HG03457 (cell line): Measurements from ENCODE around the gene KIF5C.

Experiments
- ATAC-seq: cut with Tn5 transposase; IDR thresholded peaks from one replicate; pipeline ENCODE4 v1.9.1; 2021; ENCODE audit warnings: moderate number of reproducible peaks; ENCODE audit not compliant: unreplicated experiment

KIF5C gene

DNA sequence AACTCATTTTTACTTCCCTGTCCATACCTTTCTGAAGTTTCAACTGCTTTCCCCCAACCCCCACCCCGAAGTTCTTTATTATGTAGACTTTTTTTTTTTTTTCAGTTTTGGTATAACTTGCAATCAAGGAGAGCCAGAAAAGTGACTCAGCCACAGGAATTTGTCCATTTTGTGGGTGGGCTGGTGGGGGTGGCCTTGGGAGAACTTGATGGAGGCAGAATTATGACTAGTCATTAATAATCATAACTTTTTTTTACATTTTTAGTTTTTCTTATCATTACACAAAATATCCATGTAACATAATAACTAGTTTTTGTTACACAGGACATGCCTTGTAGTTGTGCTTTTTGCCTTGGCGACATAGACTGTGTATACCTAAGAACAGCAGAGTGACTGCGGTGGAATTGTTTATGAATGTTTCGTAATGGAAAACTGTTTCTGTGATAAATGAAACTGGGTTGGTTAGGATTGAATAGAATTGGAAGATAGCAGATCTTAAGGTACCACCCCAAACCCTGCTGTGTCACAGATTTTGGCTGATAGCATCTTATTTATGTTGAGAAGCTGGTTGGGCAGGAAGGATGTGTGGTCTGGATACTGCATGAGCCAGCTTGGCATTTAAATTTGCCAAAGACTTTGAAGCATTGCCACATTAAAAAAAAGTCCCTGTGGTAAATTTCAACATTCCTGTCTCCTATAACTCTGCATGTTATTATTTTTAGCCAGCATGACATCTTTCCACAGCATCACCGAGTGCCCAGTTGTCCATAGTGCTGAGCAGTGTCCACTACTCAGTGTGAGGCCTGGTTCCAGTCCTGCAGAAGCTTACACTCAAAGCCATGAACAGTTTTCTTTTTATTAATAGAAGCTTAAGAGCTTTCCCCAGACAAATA, 194.2 kb downstream of the KIF5C start:
- no peak for ATAC-seq

- no peak for ATAC-seq
These were observed 195.8 kb downstream of the KIF5C start for GRCh38 chr2:149070681-149071320.

- ATAC-seq = no peak
These were observed 200.1 kb downstream of the KIF5C start for GRCh38 chr2:149075105-149075504.

DNA sequence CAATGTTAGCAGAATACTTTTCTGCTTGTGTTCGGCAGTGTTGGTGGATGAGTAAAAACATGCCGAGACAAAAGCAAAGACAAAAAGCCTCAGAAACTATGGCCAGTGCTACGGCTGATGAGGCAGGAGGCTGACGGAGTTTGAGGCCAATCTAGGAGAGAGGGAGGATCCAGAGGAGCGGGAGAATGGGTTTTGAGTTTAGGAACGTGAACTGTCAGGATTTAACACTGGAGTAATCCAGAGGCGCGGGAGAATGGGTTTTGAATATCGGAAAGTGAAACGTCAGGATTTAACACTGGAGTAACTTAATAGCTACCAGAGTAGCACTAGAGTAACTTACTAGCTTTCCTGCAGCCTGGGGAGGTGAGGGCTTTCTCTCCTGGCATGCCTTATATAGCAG, 200.8 kb downstream of the KIF5C start:
- ATAC-seq = no peak
